Dendritic cell treated with granulocyte-macrophage colony-stimulating factor and Interleukin-4, amounts not matched to agents 40 ng/mL and 50 ng/mL, for 4 days (primary cell): Measurements from ENCODE around the gene CD52.
"Not testable (repeated sequence)": the region's sequence is repeated elsewhere in the genome, so short reads cannot be mapped to it uniquely, and the experiment has no call there.

Experiments used
- H3K27ac Mint-ChIP-seq: one replicate; pipeline ENCODE4 v1.8.0; 2022; ENCODE audit warnings: mild to moderate bottlenecking, mixed read lengths
- H3K27me3 Mint-ChIP-seq: one replicate; pipeline ENCODE4 v1.8.0; 2022; ENCODE audit warnings: mild to moderate bottlenecking, mixed read lengths
- H3K36me3 Mint-ChIP-seq: one replicate; pipeline ENCODE4 v1.8.0; 2022; ENCODE audit warnings: low read depth, mixed read lengths
- H3K4me1 Mint-ChIP-seq: one replicate; pipeline ENCODE4 v1.8.0; 2022; ENCODE audit warnings: low read depth, mixed read lengths
- H3K4me3 Mint-ChIP-seq: one replicate; pipeline ENCODE4 v1.8.0; 2022; ENCODE audit warnings: mild to moderate bottlenecking, moderate library complexity, mixed read lengths
- H3K9me3 Mint-ChIP-seq: one replicate; pipeline ENCODE4 v1.8.0; 2022; ENCODE audit warnings: mixed read lengths
- intact Hi-C: fragments of 100-400 bp; cut with micrococcal nuclease; formaldehyde crosslinking; loops from one replicate; pipeline ENCODE4 v1.15.0; 2022

The CD52 gene

GRCh38 chr1:26321315-26322041 is 3.7 kb downstream of the CD52 start:
- peaks cover 45% of the 10 kb centered on the region for H3K36me3 Mint-ChIP-seq
- intact Hi-C loops, result loop anchor here (1.0 to 5.0 kb wide), 4 partner anchors 15 to 214 kb away; partner anchors contain the start of genes C1orf232, UBXN11 and ZNF593

GRCh38 chr1:26322042-26322331 is 4.2 kb downstream of the CD52 start:
- H3K9me3 Mint-ChIP-seq, result no peaks in the 10 kb centered on the region
- H3K27ac Mint-ChIP-seq, result no peak overlapping the region
- intact Hi-C loops, result loop anchor here (5.0 kb wide), 2 partner anchors 155 to 215 kb away; partner anchors contain the start of genes C1orf232 and ZNF593
- peaks cover 52% of the 10 kb centered on the region for H3K4me1 Mint-ChIP-seq
- no peaks in the 10 kb centered on the region for H3K27me3 Mint-ChIP-seq
- peaks cover 45% of the 10 kb centered on the region for H3K36me3 Mint-ChIP-seq
- H3K4me3 Mint-ChIP-seq, result no peak overlapping the region

More at GRCh38 chr1:26321315-26322041, 3.7 kb downstream of the CD52 start:
- Mint-ChIP-seq H3K4me3 (peak overlapping the region; percentile 58), H3K27ac (peak overlapping the region; percentile 85), H3K9me3 (no peaks in the 10 kb centered on the region), H3K27me3 (no peaks in the 10 kb centered on the region), H3K4me1 (peaks cover 57% of the 10 kb centered on the region)

GRCh38 chr1:26323382-26323781 is 5.6 kb downstream of the CD52 start:
- Mint-ChIP-seq H3K27me3 (no peaks in the 10 kb centered on the region), H3K9me3 (no peaks in the 10 kb centered on the region), H3K4me3 (no peak overlapping the region), H3K36me3 (peaks cover 45% of the 10 kb centered on the region), H3K4me1 (peaks cover 38% of the 10 kb centered on the region), H3K27ac (no peak overlapping the region)
- intact Hi-C loops, result loop anchor here (5.0 kb wide), 2 partner anchors 156 to 216 kb away; partner anchors contain the start of genes C1orf232 and ZNF593

GRCh38 chr1:26324550-26324949 is 6.8 kb downstream of the CD52 start:
- H3K36me3 Mint-ChIP-seq, result peaks cover 45% of the 10 kb centered on the region
- no peaks in the 10 kb centered on the region for H3K9me3 Mint-ChIP-seq
- H3K27me3 Mint-ChIP-seq, result peaks cover 5% of the 10 kb centered on the region
- intact Hi-C loops, result loop anchor here (5.0 kb wide), 2 partner anchors 157 to 217 kb away; partner anchors contain the start of genes C1orf232 and ZNF593
- H3K4me3 Mint-ChIP-seq, result no peak overlapping the region
- H3K27ac Mint-ChIP-seq, result no peak overlapping the region
- H3K4me1 Mint-ChIP-seq, result peaks cover 26% of the 10 kb centered on the region

- H3K27ac Mint-ChIP-seq, result no peak overlapping the region
Measured at GRCh38 chr1:26327956-26328362, 10.2 kb downstream of the CD52 start.

GRCh38 chr1:26328597-26328996 is 10.8 kb downstream of the CD52 start:
- Mint-ChIP-seq H3K27ac (no peak overlapping the region), H3K4me1 (no peaks in the 10 kb centered on the region), H3K9me3 (no peaks in the 10 kb centered on the region)

More at GRCh38 chr1:26327956-26328362, 10.2 kb downstream of the CD52 start:
- H3K4me1 Mint-ChIP-seq, result peaks cover under 1% of the 10 kb centered on the region
- peaks cover 11% of the 10 kb centered on the region for H3K27me3 Mint-ChIP-seq
- intact Hi-C loops, result no loop called here
- no peak overlapping the region for H3K4me3 Mint-ChIP-seq
- no peaks in the 10 kb centered on the region for H3K9me3 Mint-ChIP-seq
- peaks cover 17% of the 10 kb centered on the region for H3K36me3 Mint-ChIP-seq

GRCh38 chr1:26329380-26329779 is 11.6 kb downstream of the CD52 start:
- H3K9me3 Mint-ChIP-seq, intact Hi-C loops, H3K4me1 Mint-ChIP-seq, H3K27ac Mint-ChIP-seq, H3K36me3 Mint-ChIP-seq, H3K4me3 Mint-ChIP-seq: not testable (repeated sequence)
- H3K27me3 Mint-ChIP-seq, result peaks cover 11% of the 10 kb centered on the region

More at GRCh38 chr1:26328597-26328996, 10.8 kb downstream of the CD52 start:
- Mint-ChIP-seq H3K4me3 (no peak overlapping the region), H3K36me3 (peaks cover 10% of the 10 kb centered on the region), H3K27me3 (peaks cover 11% of the 10 kb centered on the region)
- intact Hi-C loops, result no loop called here

GRCh38 chr1:26330276-26330675 is 12.5 kb downstream of the CD52 start:
- no peaks in the 10 kb centered on the region for H3K4me1 Mint-ChIP-seq
- intact Hi-C loops, result no loop called here
- no peaks in the 10 kb centered on the region for H3K36me3 Mint-ChIP-seq
- H3K4me3 Mint-ChIP-seq, result no peak overlapping the region
- H3K27ac Mint-ChIP-seq, result no peak overlapping the region
- no peaks in the 10 kb centered on the region for H3K9me3 Mint-ChIP-seq
- peaks cover 19% of the 10 kb centered on the region for H3K27me3 Mint-ChIP-seq

GRCh38 chr1:26333312-26333711 is 15.6 kb downstream of the CD52 start:
- H3K36me3 Mint-ChIP-seq, H3K27ac Mint-ChIP-seq, H3K9me3 Mint-ChIP-seq, H3K4me3 Mint-ChIP-seq, intact Hi-C loops: not testable (repeated sequence)
- H3K4me1 Mint-ChIP-seq, result peaks cover 11% of the 10 kb centered on the region
- H3K27me3 Mint-ChIP-seq, result peaks cover 41% of the 10 kb centered on the region

- peaks cover 11% of the 10 kb centered on the region for H3K4me1 Mint-ChIP-seq
- H3K27ac Mint-ChIP-seq, result peak overlapping the region; percentile 31
- peak overlapping the region; percentile 88 for H3K4me3 Mint-ChIP-seq
- H3K36me3 Mint-ChIP-seq, result no peaks in the 10 kb centered on the region
- H3K27me3 Mint-ChIP-seq, result peaks cover 46% of the 10 kb centered on the region
- H3K9me3 Mint-ChIP-seq, result no peaks in the 10 kb centered on the region
- intact Hi-C loops, result no loop called here
Measured at GRCh38 chr1:26335774-26336476, 18.2 kb downstream of the CD52 start.

- H3K9me3 Mint-ChIP-seq, result no peaks in the 10 kb centered on the region
- peaks cover 40% of the 10 kb centered on the region for H3K27me3 Mint-ChIP-seq
- peaks cover 11% of the 10 kb centered on the region for H3K4me1 Mint-ChIP-seq
- H3K4me3 Mint-ChIP-seq, result peak overlapping the region; percentile 88
- H3K27ac Mint-ChIP-seq, result peak overlapping the region; percentile 31
- intact Hi-C loops, result no loop called here
- H3K36me3 Mint-ChIP-seq, result no peaks in the 10 kb centered on the region
Measured at GRCh38 chr1:26336477-26337205, 18.9 kb downstream of the CD52 start.

- H3K4me1 Mint-ChIP-seq, result peaks cover 11% of the 10 kb centered on the region
- H3K36me3 Mint-ChIP-seq, result no peaks in the 10 kb centered on the region
- intact Hi-C loops, result no loop called here
- no peak overlapping the region for H3K27ac Mint-ChIP-seq
- peaks cover 45% of the 10 kb centered on the region for H3K27me3 Mint-ChIP-seq
- H3K9me3 Mint-ChIP-seq, result no peaks in the 10 kb centered on the region
- H3K4me3 Mint-ChIP-seq, result peak overlapping the region; percentile 88
Measured at GRCh38 chr1:26337206-26337535, 19.4 kb downstream of the CD52 start.

GRCh38 chr1:26337625-26338024 is 19.9 kb downstream of the CD52 start:
- Mint-ChIP-seq H3K4me3 (no peak overlapping the region), H3K27ac (no peak overlapping the region), H3K36me3 (no peaks in the 10 kb centered on the region), H3K4me1 (peaks cover 11% of the 10 kb centered on the region), H3K27me3 (peaks cover 48% of the 10 kb centered on the region), H3K9me3 (no peaks in the 10 kb centered on the region)
- intact Hi-C loops, result no loop called here

GRCh38 chr1:26338670-26339069 is 20.9 kb downstream of the CD52 start:
- no peak overlapping the region for H3K4me3 Mint-ChIP-seq
- peaks cover 11% of the 10 kb centered on the region for H3K4me1 Mint-ChIP-seq
- H3K9me3 Mint-ChIP-seq, result no peaks in the 10 kb centered on the region
- no peaks in the 10 kb centered on the region for H3K36me3 Mint-ChIP-seq
- no peak overlapping the region for H3K27ac Mint-ChIP-seq
- peaks cover 51% of the 10 kb centered on the region for H3K27me3 Mint-ChIP-seq
- intact Hi-C loops, result no loop called here
